Spleen (tissue), 11 donors: Measurements from ENCODE around the gene CEP112. TPM values are rescaled to one million over a fixed set of nuclear protein-coding genes. Genes with fewer than 3 reads are reported as not detected.

ENCODE experiments used
- DNase-seq: peaks from one replicate; pipeline ENCODE4 v3.0.0-alpha.2; 2020
- H3K27ac ChIP-seq, 8 donors: fragments of 200-600 bp; sonication (generic) in 7 of 8; 1 replicate in 4 of 8; 2 replicates in 4 of 8; pipeline versions ENCODE4 v1.5.0 to v1.8.0; 2016 to 2021; ENCODE audit warnings: inconsistent platforms in 4 of 8, mild to moderate bottlenecking in 4 of 8, moderate library complexity in 1 of 8
- H3K27me3 ChIP-seq, 7 donors: fragments of 200-600 bp; sonication (generic) in 6 of 7; replicated peaks in 1 of 7; 1 replicate in 4 of 7; 2 replicates in 3 of 7; pipeline versions ENCODE4 v1.5.0 to v1.8.0; 2016 to 2021; ENCODE audit warnings: inconsistent platforms in 3 of 7, mild to moderate bottlenecking in 1 of 7
- H3K36me3 ChIP-seq, 6 donors: fragments of 200-600 bp; sonication (generic) in 5 of 6; 1 replicate in 4 of 6; 2 replicates in 2 of 6; pipeline versions ENCODE4 v1.5.0 to v1.8.0; 2016 to 2021; ENCODE audit warnings: inconsistent platforms in 2 of 6
- H3K4me1 ChIP-seq, 6 donors: fragments of 200-600 bp; sonication (generic) in 5 of 6; 1 replicate in 3 of 6; 2 replicates in 3 of 6; pipeline versions ENCODE4 v1.5.0 to v1.8.0; 2016 to 2021; ENCODE audit warnings: inconsistent platforms in 3 of 6
- H3K4me3 ChIP-seq, 8 donors: fragments of 200-600 bp; sonication (generic) in 7 of 8; 1 replicate in 4 of 8; 2 replicates in 4 of 8; pipeline versions ENCODE4 v1.5.0 to v1.8.0; 2016 to 2021; ENCODE audit warnings: inconsistent platforms in 4 of 8, mild to moderate bottlenecking in 4 of 8, moderate library complexity in 2 of 8
- H3K9me3 ChIP-seq, 8 donors: fragments of 200-600 bp; sonication (generic) in 7 of 8; 1 replicate in 4 of 8; 2 replicates in 4 of 8; pipeline versions ENCODE4 v1.5.0 to v1.8.0; 2016 to 2021; ENCODE audit warnings: inconsistent platforms in 4 of 8
- CTCF ChIP-seq, 11 experiments: fragments of 200-600 bp in 7 of 11; fragments of 450-650 bp in 4 of 11; sonication (generic) in 4 of 11; IDR thresholded peaks in 8 of 11; conservative IDR thresholded peaks in 3 of 11; 1 replicate in 7 of 11; 2 replicates in 4 of 11; pipeline versions ENCODE4 v1.4.0 to v1.8.0; 2016 to 2021; ENCODE audit warnings: antibody characterized with exemption in 11 of 11, inconsistent platforms in 4 of 11, mild to moderate bottlenecking in 1 of 11
- POLR2A ChIP-seq, 3 donors: fragments of 450-650 bp; IDR thresholded peaks; one replicate each; pipeline ENCODE4 v1.5.1; 2017; ENCODE audit warnings: antibody characterized with exemption in 3 of 3, mild to moderate bottlenecking in 1 of 3
- POLR2AphosphoS5 ChIP-seq, 3 donors: sonication (generic); formaldehyde crosslinking; IDR thresholded peaks; one replicate each; pipeline ENCODE4 v1.5.1; 2017; ENCODE audit warnings: antibody characterized with exemption in 3 of 3
- WGBS, 5 donors: extraction: QIAGEN DNeasy Blood & Tissue Kit in 3 of 5; methylation state at CpG; one replicate each; pipeline versions ENCODE4 v1.1.5 to v1.1.7; 2013 to 2018; 5-methylcytosine and 5-hydroxymethylcytosine counted together
- intact Hi-C: fragments of 100-400 bp; cut with DNase I; formaldehyde crosslinking; loops from one replicate; pipeline ENCODE4 v1.15.0; 2023; ENCODE audit warnings: low total_unique reads
- polyA plus RNA-seq, 3 donors: library from polyadenylated mRNA; stranded (reverse); fragments of 200-250 nt; gene quantifications; one replicate each; pipeline ENCODE4 v1.2.1, GENCODE V29; 2013
- total RNA-seq, 7 donors: library from RNA; depleted of rRNA in 3 of 7; stranded (reverse); fragments of >200 nt in 3 of 7; fragmentation: NEBNext Ultra II Directional in 4 of 7; extraction: Animal tissue kit (Norgen Biotek cat#: 25700) in 4 of 7; gene quantifications; one replicate each; pipeline versions ENCODE4 v1.1.0 to v1.2.1, GENCODE V29; 2016 to 2021
- donor health status: healthy with polysubstance abuse.
- donor health status: DM: no; HTN: no; CAD: no; lungs with moderate emphysema.
- donor health status: DM: no; HTN: no; CAD: no.
- donor health status: Bipolar disorder and iron deficiency.
- donor health status: healthy.
- donor health status: DM: no; HTN: no; CAD: no.
- donor health status: DM: yes; HTN: yes; CAD: no.

The CEP112 gene
- total and polyA plus RNA-seq, 10 donors, result 3.1 to 31.0 (median 16.8) TPM

- no peak for DNase-seq
- Histone ChIP-seq H3K4me3 (no peak overlapping the region), H3K27ac (no peak overlapping the region), H3K9me3 (peaks cover 8 to 41% (median 35%) of the 10 kb centered on the region in 8 donors), H3K27me3 (no peaks in the 10 kb centered on the region), H3K36me3 (no peaks in the 10 kb centered on the region), H3K4me1 (no peaks in the 10 kb centered on the region)
- WGBS, 5 donors, result 83 to 93% (median 90%) methylated on average over 3 of the region's 3 CpGs
- TF ChIP-seq POLR2A (IDR thresholded peaks at IDR 0.05) (no peak), POLR2AphosphoS5 (IDR thresholded peaks at IDR 0.05) (no peak), CTCF (IDR thresholded peaks at IDR 0.05 in 8 of 11, conservative IDR thresholded peaks at IDR 0.05 in 3 of 11) (no peak)
- intact Hi-C loops, result no loop called here
Observed at GRCh38 chr17:65990593-65990992, 201.3 kb downstream of the CEP112 start.

DNA sequence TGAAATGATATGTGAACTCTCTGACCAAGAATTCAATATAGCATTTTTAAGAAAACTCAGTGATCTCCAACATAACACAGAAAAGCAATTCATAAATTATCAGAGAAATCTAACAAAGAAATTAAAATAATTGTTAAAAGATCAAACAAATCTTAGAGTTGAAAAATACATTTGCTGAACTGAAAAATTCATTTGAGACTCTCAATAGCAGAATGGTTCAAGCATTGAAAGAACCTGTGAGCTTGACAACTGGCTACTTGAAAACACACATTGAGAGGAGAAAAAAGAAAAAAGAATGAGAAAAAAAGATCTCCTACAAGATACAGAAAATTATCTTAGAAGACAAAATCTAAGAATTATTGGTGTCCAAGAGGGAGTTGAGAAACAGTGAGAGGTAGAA, 203.5 kb downstream of the CEP112 start:
- Histone ChIP-seq H3K27me3 (no peaks in the 10 kb centered on the region), H3K4me3 (no peak overlapping the region), H3K36me3 (no peaks in the 10 kb centered on the region), H3K27ac (no peak overlapping the region), H3K4me1 (no peaks in the 10 kb centered on the region), H3K9me3 (peaks cover 8 to 41% (median 35%) of the 10 kb centered on the region in 8 donors)
- TF ChIP-seq POLR2A (IDR thresholded peaks at IDR 0.05), result no peak
- no peak for TF ChIP-seq CTCF (IDR thresholded peaks at IDR 0.05 in 8 of 11, conservative IDR thresholded peaks at IDR 0.05 in 3 of 11)
- no peak for TF ChIP-seq POLR2AphosphoS5 (IDR thresholded peaks at IDR 0.05)
- DNase-seq, result no peak
- intact Hi-C loops, result no loop called here

GRCh38 chr17:65987988-65988387, 203.9 kb downstream of the CEP112 start:
- no peaks in the 10 kb centered on the region for H3K4me1 ChIP-seq
- H3K9me3 ChIP-seq, result peaks cover 8 to 41% (median 35%) of the 10 kb centered on the region in 8 donors
- whole genome bisulfite sequencing, 5 donors, result 55 to 91% (median 75%) methylated on average over 2 of the region's 2 CpGs
- H3K36me3 ChIP-seq, result no peaks in the 10 kb centered on the region
- no peaks in the 10 kb centered on the region for H3K27me3 ChIP-seq
- TF ChIP-seq CTCF (IDR thresholded peaks at IDR 0.05 in 8 of 11, conservative IDR thresholded peaks at IDR 0.05 in 3 of 11), result no peak
- TF ChIP-seq POLR2AphosphoS5 (IDR thresholded peaks at IDR 0.05), result no peak
- TF ChIP-seq POLR2A (IDR thresholded peaks at IDR 0.05), result no peak
- intact Hi-C loops, result no loop called here
- H3K4me3 ChIP-seq, result no peak overlapping the region
- no peak for DNase-seq
- H3K27ac ChIP-seq, result no peak overlapping the region

DNA sequence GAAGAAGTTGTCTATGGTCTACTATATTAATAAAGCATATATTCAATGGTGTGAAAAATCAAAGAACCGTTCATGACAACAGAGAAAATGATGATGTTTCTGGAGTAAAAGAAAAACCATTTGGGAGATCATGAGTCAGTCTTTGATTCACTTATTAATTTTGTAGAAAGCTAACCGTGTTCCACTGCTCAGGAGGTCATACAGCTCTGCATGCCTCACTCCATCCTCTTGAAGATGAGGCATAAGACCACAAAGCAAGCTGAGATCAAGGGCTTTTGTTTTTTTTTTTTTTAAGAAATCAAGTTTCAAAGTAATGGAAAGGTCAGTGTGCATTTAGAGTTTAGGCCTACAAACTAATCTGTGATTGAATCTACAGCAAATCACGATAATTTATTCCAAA, 206.4 kb downstream of the CEP112 start:
- Histone ChIP-seq H3K9me3 (peaks cover 8 to 38% (median 33%) of the 10 kb centered on the region in 8 donors), H3K27ac (no peak overlapping the region), H3K4me3 (no peak overlapping the region), H3K36me3 (no peaks in the 10 kb centered on the region), H3K4me1 (no peaks in the 10 kb centered on the region), H3K27me3 (no peaks in the 10 kb centered on the region)
- WGBS, 5 donors, result 74 to 89% (median 87%) methylated on average over 3 of the region's 3 CpGs
- no peak for TF ChIP-seq POLR2A (IDR thresholded peaks at IDR 0.05)
- TF ChIP-seq CTCF (IDR thresholded peaks at IDR 0.05 in 8 of 11, conservative IDR thresholded peaks at IDR 0.05 in 3 of 11), result no peak
- no peak for TF ChIP-seq POLR2AphosphoS5 (IDR thresholded peaks at IDR 0.05)
- intact Hi-C loops, result no loop called here
- no peak for DNase-seq
